GM10248 (cell line): ENCODE data around the gene KRTAP22-2.

Source experiments
- CTCF ChIA-PET: fragments of 300-600 bp; sonication (Branson Sonifier 250); formaldehyde crosslinking; extraction: SDS; loops from one replicate; lab custom pipeline; 2021; ENCODE audit warnings: antibody characterized with exemption; lab: Yijun Ruan, JAX
- POLR2A ChIA-PET: fragments of 350-650 bp; sonication (Branson Sonifier 250); formaldehyde crosslinking; extraction: SDS; loops from one replicate; lab custom pipeline; 2020; ENCODE audit warnings: antibody characterized with exemption; lab: Yijun Ruan, JAX
- DNase-seq: peaks from one replicate; pipeline ENCODE4 v3.0.0; 2012; ENCODE audit errors: extremely low spot score
- TF ChIP-seq, protein P1 (sequence below): IDR thresholded peaks from 2 replicates; pipeline ENCODE4 v1.5.1; 2012; ENCODE audit warnings: mild to moderate bottlenecking, low read depth; ENCODE audit errors: extremely low read depth, missing control alignments, control extremely low read depth

KRTAP22-2 gene

GRCh38 chr21:30580132-30580531 is 10.1 kb downstream of the KRTAP22-2 start:
- TF ChIP-seq, protein P1, sequence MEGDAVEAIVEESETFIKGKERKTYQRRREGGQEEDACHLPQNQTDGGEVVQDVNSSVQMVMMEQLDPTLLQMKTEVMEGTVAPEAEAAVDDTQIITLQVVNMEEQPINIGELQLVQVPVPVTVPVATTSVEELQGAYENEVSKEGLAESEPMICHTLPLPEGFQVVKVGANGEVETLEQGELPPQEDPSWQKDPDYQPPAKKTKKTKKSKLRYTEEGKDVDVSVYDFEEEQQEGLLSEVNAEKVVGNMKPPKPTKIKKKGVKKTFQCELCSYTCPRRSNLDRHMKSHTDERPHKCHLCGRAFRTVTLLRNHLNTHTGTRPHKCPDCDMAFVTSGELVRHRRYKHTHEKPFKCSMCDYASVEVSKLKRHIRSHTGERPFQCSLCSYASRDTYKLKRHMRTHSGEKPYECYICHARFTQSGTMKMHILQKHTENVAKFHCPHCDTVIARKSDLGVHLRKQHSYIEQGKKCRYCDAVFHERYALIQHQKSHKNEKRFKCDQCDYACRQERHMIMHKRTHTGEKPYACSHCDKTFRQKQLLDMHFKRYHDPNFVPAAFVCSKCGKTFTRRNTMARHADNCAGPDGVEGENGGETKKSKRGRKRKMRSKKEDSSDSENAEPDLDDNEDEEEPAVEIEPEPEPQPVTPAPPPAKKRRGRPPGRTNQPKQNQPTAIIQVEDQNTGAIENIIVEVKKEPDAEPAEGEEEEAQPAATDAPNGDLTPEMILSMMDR: no peak
- no peak for DNase-seq
- CTCF ChIA-PET: no interaction called here
- POLR2A ChIA-PET: no interaction called here

GRCh38 chr21:30579346-30579745 is 10.9 kb downstream of the KRTAP22-2 start:
- ChIA-PET POLR2A (no interaction called here), CTCF (no interaction called here)
- DNase-seq: no peak
- TF ChIP-seq, protein P1: no peak

DNA sequence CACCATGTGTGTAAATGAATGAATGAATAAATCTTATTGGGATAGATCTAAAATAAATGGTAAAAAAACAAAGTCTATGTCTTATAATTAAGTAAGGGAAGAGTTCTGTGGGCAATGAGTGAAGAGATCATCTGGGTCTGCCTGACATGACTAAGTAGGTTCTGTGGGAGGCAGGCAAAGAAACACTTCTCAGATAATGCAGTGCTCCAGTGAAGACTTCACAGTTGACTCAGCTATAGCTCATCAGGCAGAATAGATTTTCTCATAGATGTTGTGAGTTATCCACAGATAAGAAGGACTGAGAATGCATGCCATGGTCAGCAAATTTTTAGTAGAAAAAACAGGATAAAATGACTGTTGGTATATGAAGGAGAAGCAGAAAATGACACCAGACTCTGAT is 12.4 kb downstream of the KRTAP22-2 start:
- TF ChIP-seq, protein P1: no peak
- ChIA-PET POLR2A (no interaction called here), CTCF (interaction anchor here (1.5 kb wide), 1 partner anchor 9 kb away, joined by 3 read pairs; no protein-coding TSS in a partner anchor)
- DNase-seq: no peak

- CTCF ChIA-PET: no interaction called here
- TF ChIP-seq, protein P1: no peak
- POLR2A ChIA-PET: no interaction called here
- DNase-seq: no peak
Measured at GRCh38 chr21:30567617-30568016, 22.6 kb downstream of the KRTAP22-2 start.

DNA sequence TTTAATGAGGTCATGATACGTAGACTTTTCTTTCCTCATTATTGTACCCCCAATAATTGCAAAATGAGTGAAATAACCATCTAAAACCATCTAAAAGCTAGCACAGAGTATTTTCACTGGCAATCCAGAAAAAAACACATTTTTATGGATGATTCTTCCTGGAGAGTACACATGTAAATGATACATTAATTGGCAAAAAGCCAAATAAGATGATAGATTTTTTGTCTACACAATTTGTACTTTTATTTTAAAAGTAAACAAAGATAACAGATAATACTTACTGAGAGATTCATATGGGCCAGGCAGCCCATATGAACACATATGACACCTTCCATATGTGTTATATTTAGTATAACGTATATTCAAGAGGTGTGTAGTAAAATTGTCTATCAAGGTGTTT is 26.6 kb downstream of the KRTAP22-2 start:
- no peak for DNase-seq
- ChIA-PET CTCF (interaction anchor here (1.5 kb wide), 1 partner anchor 16 kb away, joined by 3 read pairs; no protein-coding TSS in a partner anchor), POLR2A (no interaction called here)
- TF ChIP-seq, protein P1: no peak

GRCh38 chr21:30563072-30563471 is 27.1 kb downstream of the KRTAP22-2 start:
- TF ChIP-seq, protein P1: no peak
- ChIA-PET CTCF (no interaction called here), POLR2A (no interaction called here)
- DNase-seq: no peak
